ENCODE results near the gene ZAP70. TPM values are rescaled to one million over a fixed set of nuclear protein-coding genes. Genes with fewer than 3 reads are reported as not detected.

The ZAP70 gene
- total RNA-seq, 1 donor from 2014 or later, result 1.1 TPM

DNA sequence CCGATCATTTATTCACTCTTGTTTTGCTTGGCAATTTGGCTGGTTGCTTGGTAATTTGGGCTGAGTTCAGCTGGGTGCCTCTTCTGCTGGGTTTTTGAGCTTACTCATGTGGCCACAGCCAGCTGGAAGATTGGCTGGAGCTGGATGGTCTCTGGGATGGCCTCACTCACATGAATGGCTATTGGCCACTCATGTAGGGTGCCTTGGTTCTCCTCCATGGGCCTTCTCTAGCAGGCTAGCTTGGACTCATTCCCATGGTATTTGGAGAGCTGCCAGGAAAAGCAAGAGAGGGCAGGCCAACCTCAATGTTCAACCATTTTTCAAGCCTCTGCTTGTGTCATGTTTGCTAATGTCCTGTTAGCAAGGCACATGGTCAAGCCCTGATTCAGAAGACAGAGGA lies 16.9 kb downstream of the ZAP70 start:
- Mint-ChIP-seq H3K9me3 (ENCODE audit: unreplicated experiment) (no peaks in the 10 kb centered on the region), H3K4me1 (ENCODE audit: unreplicated experiment) (peaks cover 8% of the 10 kb centered on the region), H3K36me3 (ENCODE audit: unreplicated experiment) (no peaks in the 10 kb centered on the region), H3K4me3 (ENCODE audit: unreplicated experiment) (no peak overlapping the region), H3K27me3 (ENCODE audit: unreplicated experiment) (no peaks in the 10 kb centered on the region), H3K27ac (ENCODE audit: unreplicated experiment) (no peak overlapping the region)
- TF ChIP-seq, protein P1, sequence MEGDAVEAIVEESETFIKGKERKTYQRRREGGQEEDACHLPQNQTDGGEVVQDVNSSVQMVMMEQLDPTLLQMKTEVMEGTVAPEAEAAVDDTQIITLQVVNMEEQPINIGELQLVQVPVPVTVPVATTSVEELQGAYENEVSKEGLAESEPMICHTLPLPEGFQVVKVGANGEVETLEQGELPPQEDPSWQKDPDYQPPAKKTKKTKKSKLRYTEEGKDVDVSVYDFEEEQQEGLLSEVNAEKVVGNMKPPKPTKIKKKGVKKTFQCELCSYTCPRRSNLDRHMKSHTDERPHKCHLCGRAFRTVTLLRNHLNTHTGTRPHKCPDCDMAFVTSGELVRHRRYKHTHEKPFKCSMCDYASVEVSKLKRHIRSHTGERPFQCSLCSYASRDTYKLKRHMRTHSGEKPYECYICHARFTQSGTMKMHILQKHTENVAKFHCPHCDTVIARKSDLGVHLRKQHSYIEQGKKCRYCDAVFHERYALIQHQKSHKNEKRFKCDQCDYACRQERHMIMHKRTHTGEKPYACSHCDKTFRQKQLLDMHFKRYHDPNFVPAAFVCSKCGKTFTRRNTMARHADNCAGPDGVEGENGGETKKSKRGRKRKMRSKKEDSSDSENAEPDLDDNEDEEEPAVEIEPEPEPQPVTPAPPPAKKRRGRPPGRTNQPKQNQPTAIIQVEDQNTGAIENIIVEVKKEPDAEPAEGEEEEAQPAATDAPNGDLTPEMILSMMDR (IDR thresholded peaks at IDR 0.05), result no peak
- DNase-seq (ENCODE audit: extremely low spot score, unreplicated experiment), result no peak

DNA sequence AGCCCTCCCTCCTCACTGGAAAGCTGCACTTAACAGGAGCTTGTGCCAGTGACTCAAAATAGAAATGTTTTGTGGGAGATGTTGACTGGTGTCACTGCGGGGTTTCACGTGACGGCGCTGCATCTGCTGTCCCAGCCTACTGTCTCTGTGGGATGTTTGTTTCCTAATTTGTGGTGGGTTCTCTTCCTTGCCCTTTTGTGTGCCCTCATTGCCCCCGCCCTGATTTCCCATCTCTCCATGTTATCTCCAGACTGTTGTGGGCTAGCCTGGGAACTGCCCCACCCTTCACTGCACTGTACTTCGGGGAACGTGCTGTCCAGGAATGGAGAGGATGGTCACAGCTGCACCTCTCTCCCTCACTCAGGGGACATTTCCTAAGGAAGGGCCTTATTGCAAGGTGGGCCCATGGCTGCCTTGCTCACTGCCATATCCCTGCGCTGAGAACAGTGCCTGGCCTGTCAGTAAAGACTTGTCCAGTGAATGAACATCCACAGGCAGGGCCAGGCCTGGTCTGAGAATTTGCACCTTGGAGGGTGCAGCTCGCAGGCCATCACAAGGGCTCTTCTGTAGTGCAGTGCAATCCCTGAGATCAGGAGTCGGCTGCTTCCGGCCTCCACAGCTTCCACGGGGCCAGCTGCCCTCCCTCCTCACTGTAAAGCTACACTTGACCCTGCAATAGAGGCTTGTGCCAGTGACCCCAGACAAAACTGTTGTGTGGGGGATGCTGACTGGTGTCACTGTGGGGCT lies 18.1 kb downstream of the ZAP70 start:
- Mint-ChIP-seq H3K9me3 (ENCODE audit: unreplicated experiment) (no peaks in the 10 kb centered on the region), H3K36me3 (ENCODE audit: unreplicated experiment) (no peaks in the 10 kb centered on the region), H3K27ac (ENCODE audit: unreplicated experiment) (no peak overlapping the region), H3K4me3 (ENCODE audit: unreplicated experiment) (no peak overlapping the region), H3K27me3 (ENCODE audit: unreplicated experiment) (no peaks in the 10 kb centered on the region), H3K4me1 (ENCODE audit: unreplicated experiment) (no peaks in the 10 kb centered on the region)
- no peak for DNase-seq (ENCODE audit: extremely low spot score, unreplicated experiment)
- TF ChIP-seq, protein P1 (IDR thresholded peaks at IDR 0.05), result no peak

- no peaks in the 10 kb centered on the region for H3K27me3 Mint-ChIP-seq (ENCODE audit: unreplicated experiment)
- no peak for DNase-seq (ENCODE audit: extremely low spot score, unreplicated experiment)
- H3K27ac Mint-ChIP-seq (ENCODE audit: unreplicated experiment), result no peak overlapping the region
- H3K36me3 Mint-ChIP-seq (ENCODE audit: unreplicated experiment), result no peaks in the 10 kb centered on the region
- no peaks in the 10 kb centered on the region for H3K9me3 Mint-ChIP-seq (ENCODE audit: unreplicated experiment)
- H3K4me1 Mint-ChIP-seq (ENCODE audit: unreplicated experiment), result no peaks in the 10 kb centered on the region
- TF ChIP-seq, protein P1 (IDR thresholded peaks at IDR 0.05), result no peak
- no peak overlapping the region for H3K4me3 Mint-ChIP-seq (ENCODE audit: unreplicated experiment)
These were observed 19.3 kb downstream of the ZAP70 start for GRCh38 chr2:97732436-97733340.

DNA sequence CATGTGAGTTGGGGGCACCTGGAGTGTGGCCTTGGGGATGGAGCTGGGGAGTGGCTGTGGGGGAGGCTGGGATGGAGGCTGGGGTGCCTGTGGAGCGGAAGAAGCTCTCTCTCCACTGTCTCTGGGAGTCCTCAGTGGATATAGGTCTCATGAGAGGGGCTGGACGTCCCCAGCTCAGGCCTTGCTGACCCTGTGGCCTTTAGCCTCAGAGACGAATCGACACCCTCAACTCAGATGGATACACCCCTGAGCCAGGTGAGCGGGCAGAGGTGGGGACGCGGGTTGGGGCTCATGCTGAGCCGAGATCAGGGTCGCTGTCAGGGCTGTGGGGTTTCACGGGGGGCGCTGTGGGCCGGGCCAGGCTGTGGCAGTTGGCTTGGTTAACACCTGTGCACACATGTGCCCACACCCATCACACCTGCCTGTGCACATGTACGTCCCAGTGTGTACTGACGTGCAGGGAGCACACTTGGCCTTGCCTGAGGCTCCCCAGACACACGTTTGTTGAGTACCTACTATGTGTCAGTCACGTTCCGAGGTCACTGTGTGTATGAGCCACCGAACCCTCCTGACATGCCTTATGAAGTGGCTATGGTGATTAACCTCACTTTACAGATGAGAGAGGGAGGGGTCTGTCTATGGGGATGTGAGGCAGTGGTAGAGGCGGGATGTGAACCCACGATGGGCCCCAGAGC lies 20.1 kb downstream of the ZAP70 start:
- Mint-ChIP-seq H3K27ac (ENCODE audit: unreplicated experiment) (no peak overlapping the region), H3K4me1 (ENCODE audit: unreplicated experiment) (no peaks in the 10 kb centered on the region), H3K4me3 (ENCODE audit: unreplicated experiment) (no peak overlapping the region), H3K36me3 (ENCODE audit: unreplicated experiment) (no peaks in the 10 kb centered on the region), H3K9me3 (ENCODE audit: unreplicated experiment) (no peaks in the 10 kb centered on the region), H3K27me3 (ENCODE audit: unreplicated experiment) (no peaks in the 10 kb centered on the region)
- TF ChIP-seq, protein P1 (IDR thresholded peaks at IDR 0.05), result no peak
- DNase-seq (ENCODE audit: extremely low spot score, unreplicated experiment), result no peak

All from osteocyte (in vitro differentiated cells).